Fibroblast of lung (primary cell): ENCODE results near the gene CPLANE2. TPM values are rescaled to one million over a fixed set of nuclear protein-coding genes. Genes with fewer than 3 reads are reported as not detected.

Experiments
- DNase-seq, 2 donors: peaks; one replicate each; pipeline versions ENCODE4 v3.0.0 to v3.0.0-alpha.2; 2010; ENCODE audit warnings: low read depth in 2 of 2
- H2AFZ ChIP-seq: 2 replicates; pipeline ENCODE4 v1.5.1; 2012; ENCODE audit warnings: low read length, control low read depth, inconsistent platforms
- H3K27ac ChIP-seq: 2 replicates; pipeline ENCODE4 v1.5.1; 2011; ENCODE audit warnings: low read length, control low read depth; ENCODE audit not compliant: insufficient read depth
- H3K27me3 ChIP-seq: 2 replicates; pipeline ENCODE4 v1.5.1; 2011; ENCODE audit warnings: mild to moderate bottlenecking, low read length; ENCODE audit not compliant: control insufficient read depth, insufficient read depth
- H3K36me3 ChIP-seq: 2 replicates; pipeline ENCODE4 v1.5.1; 2011; ENCODE audit warnings: low read length; ENCODE audit not compliant: control insufficient read depth, insufficient read depth
- H3K4me1 ChIP-seq: 2 replicates; pipeline ENCODE4 v1.5.1; 2011; ENCODE audit warnings: low read length; ENCODE audit not compliant: control insufficient read depth, insufficient read depth; ENCODE audit errors: extremely low read depth
- H3K4me2 ChIP-seq: 2 replicates; pipeline ENCODE4 v1.5.1; 2011; ENCODE audit warnings: low read length, control low read depth; ENCODE audit not compliant: insufficient read depth; ENCODE audit errors: extremely low read depth
- H3K4me3 ChIP-seq, 4 experiments: fragments of 200-600 bp in 1 of 4; sonication (generic) in 1 of 4; replicated peaks in 1 of 4; 2 replicates each; pipeline ENCODE4 v1.5.1; 2011 to 2016; ENCODE audit warnings: low read length in 4 of 4, low read depth in 3 of 4, mild to moderate bottlenecking in 3 of 4, control low read depth in 2 of 4, inconsistent platforms in 1 of 4, mixed read lengths in 1 of 4; ENCODE audit not compliant: insufficient read depth in 1 of 4; ENCODE audit errors: control extremely low read depth in 1 of 4
- H3K79me2 ChIP-seq: 2 replicates; pipeline ENCODE4 v1.5.1; 2012; ENCODE audit warnings: mild to moderate bottlenecking, low read length, inconsistent platforms; ENCODE audit not compliant: control insufficient read depth, insufficient read depth
- H3K9ac ChIP-seq: 2 replicates; pipeline ENCODE4 v1.5.1; 2011; ENCODE audit warnings: mild to moderate bottlenecking, low read length, control low read depth; ENCODE audit not compliant: insufficient read depth
- H3K9me3 ChIP-seq: 2 replicates; pipeline ENCODE4 v1.5.1; 2012; ENCODE audit warnings: low read depth, low read length; ENCODE audit not compliant: control insufficient read depth, insufficient read depth
- H4K20me1 ChIP-seq: 2 replicates; pipeline ENCODE4 v1.5.1; 2011; ENCODE audit warnings: low read length; ENCODE audit not compliant: control insufficient read depth, insufficient read depth; ENCODE audit errors: extremely low read depth
- EZH2 ChIP-seq: IDR thresholded peaks from 2 replicates; pipeline ENCODE4 v1.5.1; 2012; ENCODE audit warnings: low read length, control low read depth, mild to moderate bottlenecking; ENCODE audit errors: missing control alignments
- polyA plus RNA-seq, 2 donors: library from polyadenylated mRNA; depleted of rRNA in 1 of 2; stranded (reverse) in 1 of 2; unstranded in 1 of 2; fragments of >200 nt; gene quantifications; 2 replicates each; pipeline ENCODE4 v1.2.1, GENCODE V29; 2011 to 2012; ENCODE audit warnings: missing spikeins in 1 of 2
- total RNA-seq: library from RNA; depleted of rRNA; stranded (reverse); fragments of >200 nt; gene quantifications from 2 replicates; pipeline ENCODE4 v1.2.1, GENCODE V29; 2014
- TF ChIP-seq, protein P1 (sequence below), 2 donors: IDR thresholded peaks in 1 of 2; conservative IDR thresholded peaks in 1 of 2; 1 replicate in 1 of 2; 2 replicates in 1 of 2; pipeline ENCODE4 v1.5.1; 2011 to 2012; ENCODE audit warnings: low read length in 2 of 2, control low read depth in 1 of 2, inconsistent platforms in 1 of 2, low read depth in 1 of 2, mild to moderate bottlenecking in 1 of 2

CPLANE2 gene
- total and polyA plus RNA-seq, 2 donors (not counting 1 experiment from before 2014, with no cell fraction given) = 4.0 to 19.2 TPM

DNA sequence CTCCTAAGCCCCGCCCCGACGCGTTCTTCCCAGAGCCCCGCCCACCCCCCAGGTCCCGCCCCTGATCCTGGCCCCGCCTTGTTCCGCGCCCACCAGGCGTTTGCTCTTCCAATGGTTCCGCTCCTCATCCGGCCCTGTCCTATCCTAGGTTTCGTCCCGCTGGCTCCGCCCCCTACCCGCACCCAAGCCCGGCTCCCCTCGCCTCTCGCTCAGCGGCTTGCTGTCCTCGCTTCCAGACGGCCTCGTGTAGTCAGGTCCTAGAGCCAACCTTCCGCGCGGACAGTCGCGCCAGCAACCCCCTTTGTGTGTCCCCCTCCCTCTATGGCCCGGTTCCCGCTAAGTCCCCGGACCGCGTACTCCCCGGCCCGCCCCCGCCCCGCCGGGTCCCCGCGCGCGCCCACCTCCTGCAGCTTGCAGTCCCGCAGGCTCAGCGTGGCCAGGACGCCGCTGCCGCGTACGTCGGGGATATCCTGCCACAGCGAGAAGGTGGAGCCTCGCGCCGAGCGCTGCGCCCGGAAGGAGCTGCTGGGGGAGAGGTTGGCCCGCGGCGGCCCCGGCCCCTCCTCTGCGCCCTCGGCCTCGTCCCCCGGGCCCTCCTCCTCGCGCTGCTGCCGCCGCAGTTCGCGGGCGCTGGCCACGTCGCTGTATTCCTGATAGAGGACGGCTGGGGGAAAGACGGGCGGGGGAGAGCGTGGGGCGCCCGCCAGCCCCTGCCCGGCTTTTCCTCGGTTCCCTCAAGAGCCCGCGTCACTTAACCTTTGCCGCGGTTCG lies 30.3 kb downstream of the CPLANE2 start:
- TF ChIP-seq EZH2 = no peak
- TF ChIP-seq, protein P1, sequence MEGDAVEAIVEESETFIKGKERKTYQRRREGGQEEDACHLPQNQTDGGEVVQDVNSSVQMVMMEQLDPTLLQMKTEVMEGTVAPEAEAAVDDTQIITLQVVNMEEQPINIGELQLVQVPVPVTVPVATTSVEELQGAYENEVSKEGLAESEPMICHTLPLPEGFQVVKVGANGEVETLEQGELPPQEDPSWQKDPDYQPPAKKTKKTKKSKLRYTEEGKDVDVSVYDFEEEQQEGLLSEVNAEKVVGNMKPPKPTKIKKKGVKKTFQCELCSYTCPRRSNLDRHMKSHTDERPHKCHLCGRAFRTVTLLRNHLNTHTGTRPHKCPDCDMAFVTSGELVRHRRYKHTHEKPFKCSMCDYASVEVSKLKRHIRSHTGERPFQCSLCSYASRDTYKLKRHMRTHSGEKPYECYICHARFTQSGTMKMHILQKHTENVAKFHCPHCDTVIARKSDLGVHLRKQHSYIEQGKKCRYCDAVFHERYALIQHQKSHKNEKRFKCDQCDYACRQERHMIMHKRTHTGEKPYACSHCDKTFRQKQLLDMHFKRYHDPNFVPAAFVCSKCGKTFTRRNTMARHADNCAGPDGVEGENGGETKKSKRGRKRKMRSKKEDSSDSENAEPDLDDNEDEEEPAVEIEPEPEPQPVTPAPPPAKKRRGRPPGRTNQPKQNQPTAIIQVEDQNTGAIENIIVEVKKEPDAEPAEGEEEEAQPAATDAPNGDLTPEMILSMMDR (conservative IDR thresholded peaks at IDR 0.05 in 1 of 2, IDR thresholded peaks at IDR 0.05 in 1 of 2; ENCODE audit: low read depth in 1 of 2, low read length in 2 of 2) = no peak
- Histone ChIP-seq H4K20me1 (no peaks in the 10 kb centered on the region), H3K79me2 (no peaks in the 10 kb centered on the region), H3K4me3 (peak overlapping the region; percentile 31 to 57 (median 46)), H3K4me1 (peaks cover 6% of the 10 kb centered on the region), H3K4me2 (peak overlapping the region; percentile 85), H3K27ac (peak overlapping the region; percentile 81), H3K9me3 (no peaks in the 10 kb centered on the region), H3K27me3 (no peaks in the 10 kb centered on the region), H3K36me3 (no peaks in the 10 kb centered on the region), H3K9ac (peak overlapping the region; percentile 62), H2AFZ (peak overlapping the region; percentile 69)
- DNase-seq = peak; percentile 98 to 99

DNA sequence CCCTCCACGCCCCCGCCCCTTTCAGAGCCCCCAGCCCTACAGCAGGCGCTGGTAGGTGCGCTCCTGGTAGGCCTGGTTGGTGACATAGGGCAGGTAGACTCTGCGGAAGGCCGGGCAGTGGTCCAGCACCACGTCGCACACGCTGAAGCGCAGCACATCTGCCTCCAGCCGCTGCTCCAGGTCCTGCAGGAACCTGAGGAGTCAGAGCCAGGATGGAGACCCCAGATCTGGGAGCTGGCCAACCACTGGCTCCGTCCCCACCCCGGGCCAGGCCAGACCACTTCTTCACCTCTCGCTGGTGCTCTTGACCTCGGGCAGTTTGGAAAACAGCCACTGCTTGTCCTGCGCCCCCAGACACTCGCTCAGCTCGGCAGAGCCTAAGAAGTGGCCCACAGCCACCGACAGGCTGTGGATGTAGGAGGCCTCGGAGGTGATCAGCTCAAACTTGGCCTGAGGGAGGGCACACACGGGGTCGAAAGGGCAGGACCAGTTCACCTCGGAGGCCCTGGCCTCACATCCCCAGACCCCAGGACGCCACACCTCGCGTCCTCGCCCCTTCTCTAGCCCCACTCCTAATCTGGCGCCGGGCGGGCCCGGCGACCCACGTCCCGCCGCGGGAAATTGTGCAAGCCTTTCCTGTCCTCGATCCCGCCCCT lies 31.0 kb downstream of the CPLANE2 start:
- H2AFZ ChIP-seq = peak overlapping the region; percentile 94
- peak overlapping the region; percentile 72 for H3K9ac ChIP-seq
- no peak for DNase-seq
- H3K9me3 ChIP-seq = no peaks in the 10 kb centered on the region
- H3K4me2 ChIP-seq = peak overlapping the region; percentile 81
- peak overlapping the region; percentile 45 to 61 (median 52) for H3K4me3 ChIP-seq
- peak overlapping the region; percentile 76 for H3K27ac ChIP-seq
- H3K27me3 ChIP-seq = no peaks in the 10 kb centered on the region
- H3K4me1 ChIP-seq = peaks cover 6% of the 10 kb centered on the region
- no peaks in the 10 kb centered on the region for H3K36me3 ChIP-seq
- TF ChIP-seq, protein P1 (conservative IDR thresholded peaks at IDR 0.05 in 1 of 2, IDR thresholded peaks at IDR 0.05 in 1 of 2; ENCODE audit: low read depth in 1 of 2, low read length in 2 of 2) = no peak
- TF ChIP-seq EZH2 = no peak
- no peaks in the 10 kb centered on the region for H4K20me1 ChIP-seq
- H3K79me2 ChIP-seq = no peaks in the 10 kb centered on the region

DNA sequence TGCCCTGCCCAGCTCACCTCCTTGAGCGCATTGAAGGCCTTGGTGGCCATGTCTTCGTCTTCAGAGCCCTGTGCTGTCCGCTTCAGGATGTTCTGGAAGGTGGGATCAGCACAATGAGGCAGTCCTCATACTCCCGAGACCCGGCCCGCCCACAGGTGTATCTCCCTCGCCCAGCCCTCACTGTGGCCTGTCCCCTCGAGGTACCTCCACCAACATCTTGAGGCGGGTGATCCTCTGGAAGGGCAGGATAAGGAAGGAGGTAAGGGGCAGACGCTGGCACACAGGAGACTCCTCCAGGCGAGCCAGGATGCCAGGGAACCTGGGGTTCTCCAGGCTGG lies 31.7 kb downstream of the CPLANE2 start:
- Histone ChIP-seq H3K9me3 (no peaks in the 10 kb centered on the region), H3K79me2 (no peaks in the 10 kb centered on the region), H3K27ac (no peak overlapping the region), H3K4me3 (no peak overlapping the region), H3K9ac (no peak overlapping the region), H3K27me3 (no peaks in the 10 kb centered on the region), H3K4me1 (peaks cover 6% of the 10 kb centered on the region), H4K20me1 (no peaks in the 10 kb centered on the region), H2AFZ (no peak overlapping the region), H3K36me3 (no peaks in the 10 kb centered on the region), H3K4me2 (no peak overlapping the region)
- DNase-seq = no peak
- TF ChIP-seq EZH2 = no peak
- TF ChIP-seq, protein P1 (conservative IDR thresholded peaks at IDR 0.05 in 1 of 2, IDR thresholded peaks at IDR 0.05 in 1 of 2; ENCODE audit: low read depth in 1 of 2, low read length in 2 of 2) = no peak
